GM21526 (cell line): Measurements from ENCODE around the gene HSPBP1.
"Not testable (repeated sequence)": the region's sequence is repeated elsewhere in the genome, so short reads cannot be mapped to it uniquely, and the experiment has no call there.

Source experiments
- ATAC-seq: cut with Tn5 transposase; IDR thresholded peaks from one replicate; pipeline ENCODE4 v1.9.1; 2021; ENCODE audit warnings: moderate library complexity; ENCODE audit not compliant: unreplicated experiment, low FRiP score

HSPBP1 gene

GRCh38 chr19:55279770-55280643, at the start of gene HSPBP1:
HSPBP1 (minus strand) TSS chr19:55280110; CDS start chr19:55279608, 502 bp downstream.
- ATAC-seq: peak; percentile 62

- ATAC-seq: not testable (repeated sequence)
These were observed 48.9 kb upstream of the HSPBP1 start for GRCh38 chr19:55328774-55329318.

GRCh38 chr19:55325172-55325571, 45.3 kb upstream of the HSPBP1 start, which contains the start of gene TMEM150B:
TMEM150B (minus strand) TSS chr19:55325341; CDS start chr19:55321036, 4,305 bp downstream.
- no peak for ATAC-seq

- ATAC-seq: no peak
These were observed 44.8 kb upstream of the HSPBP1 start for GRCh38 chr19:55324662-55325061.

- ATAC-seq: no peak
These were observed 42.4 kb upstream of the HSPBP1 start for GRCh38 chr19:55322204-55322885.

GRCh38 chr19:55321466-55322137, 41.7 kb upstream of the HSPBP1 start:
- ATAC-seq: no peak

- ATAC-seq: no peak
These were observed 41.0 kb upstream of the HSPBP1 start for GRCh38 chr19:55320844-55321419.

GRCh38 chr19:55319785-55320184, 39.9 kb upstream of the HSPBP1 start:
- no peak for ATAC-seq

- ATAC-seq: no peak
These were observed 36.7 kb upstream of the HSPBP1 start for GRCh38 chr19:55316646-55317045.

GRCh38 chr19:55315956-55316525, 36.1 kb upstream of the HSPBP1 start:
- no peak for ATAC-seq

- no peak for ATAC-seq
These were observed 34.5 kb upstream of the HSPBP1 start for GRCh38 chr19:55314396-55314795.

GRCh38 chr19:55312621-55313512, 33.0 kb upstream of the HSPBP1 start:
- no peak for ATAC-seq

- ATAC-seq: no peak
These were observed 31.9 kb upstream of the HSPBP1 start for GRCh38 chr19:55311797-55312196.

GRCh38 chr19:55311397-55311796, 31.5 kb upstream of the HSPBP1 start:
- ATAC-seq: no peak

GRCh38 chr19:55310498-55310897, 30.6 kb upstream of the HSPBP1 start:
- no peak for ATAC-seq

- ATAC-seq: no peak
These were observed 29.5 kb upstream of the HSPBP1 start for GRCh38 chr19:55309448-55309847.

GRCh38 chr19:55308281-55308680, 28.4 kb upstream of the HSPBP1 start:
- ATAC-seq: no peak

GRCh38 chr19:55306712-55307111, 26.8 kb upstream of the HSPBP1 start:
- no peak for ATAC-seq

- no peak for ATAC-seq
These were observed 26.2 kb upstream of the HSPBP1 start for GRCh38 chr19:55305983-55306562.
